ENCODE data around the gene MAGEB5.

DNA sequence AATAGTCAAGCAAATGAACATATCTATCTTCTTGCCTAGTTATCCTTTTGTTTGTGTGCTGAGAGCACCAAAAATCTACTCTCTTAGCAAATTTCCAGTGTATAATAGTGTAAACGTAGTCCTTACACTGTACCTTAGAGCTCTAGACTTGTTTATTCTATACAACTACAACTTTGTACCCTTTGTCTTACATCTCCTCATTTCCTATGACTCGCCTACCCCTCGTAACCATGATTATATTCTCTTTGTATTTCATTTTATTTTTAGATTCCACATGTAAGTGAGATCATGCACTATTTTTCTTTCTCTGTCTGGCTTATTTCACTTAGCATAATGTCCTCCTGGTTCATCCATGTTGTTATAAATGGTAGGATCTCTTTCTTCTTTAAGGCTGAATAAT is 37.6 kb downstream of the MAGEB5 start:
- TF ChIP-seq, protein P1, sequence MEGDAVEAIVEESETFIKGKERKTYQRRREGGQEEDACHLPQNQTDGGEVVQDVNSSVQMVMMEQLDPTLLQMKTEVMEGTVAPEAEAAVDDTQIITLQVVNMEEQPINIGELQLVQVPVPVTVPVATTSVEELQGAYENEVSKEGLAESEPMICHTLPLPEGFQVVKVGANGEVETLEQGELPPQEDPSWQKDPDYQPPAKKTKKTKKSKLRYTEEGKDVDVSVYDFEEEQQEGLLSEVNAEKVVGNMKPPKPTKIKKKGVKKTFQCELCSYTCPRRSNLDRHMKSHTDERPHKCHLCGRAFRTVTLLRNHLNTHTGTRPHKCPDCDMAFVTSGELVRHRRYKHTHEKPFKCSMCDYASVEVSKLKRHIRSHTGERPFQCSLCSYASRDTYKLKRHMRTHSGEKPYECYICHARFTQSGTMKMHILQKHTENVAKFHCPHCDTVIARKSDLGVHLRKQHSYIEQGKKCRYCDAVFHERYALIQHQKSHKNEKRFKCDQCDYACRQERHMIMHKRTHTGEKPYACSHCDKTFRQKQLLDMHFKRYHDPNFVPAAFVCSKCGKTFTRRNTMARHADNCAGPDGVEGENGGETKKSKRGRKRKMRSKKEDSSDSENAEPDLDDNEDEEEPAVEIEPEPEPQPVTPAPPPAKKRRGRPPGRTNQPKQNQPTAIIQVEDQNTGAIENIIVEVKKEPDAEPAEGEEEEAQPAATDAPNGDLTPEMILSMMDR (conservative IDR thresholded peaks at IDR 0.05 in 1 of 2, IDR thresholded peaks at IDR 0.05 in 1 of 2; ENCODE audit: extremely low read depth in 1 of 2, insufficient read depth in 1 of 2, low read depth in 1 of 2, low read length in 2 of 2): no peak
- TF ChIP-seq EZH2 (IDR thresholded peaks at IDR 0.05; ENCODE audit: borderline replicate concordance, low read length): no peak

All from mammary epithelial cell (primary cell).